Endothelial cell of umbilical vein (primary cell): ENCODE results near the gene HCN2. TPM values are rescaled to one million over a fixed set of nuclear protein-coding genes. Genes with fewer than 3 reads are reported as not detected.
"Not testable (repeated sequence)": the region's sequence is repeated elsewhere in the genome, so short reads cannot be mapped to it uniquely, and the experiment has no call there.

Experiments
- BruUV-seq: library from RNA; stranded (reverse); fragments of 400-500 nt; replicated peaks from 2 replicates; lab custom pipeline; 2021; lab: Mats Ljungman, UMichigan
- CTCF ChIA-PET: fragments of 300-600, 350-600 bp; sonication (Branson Sonifier 250); formaldehyde crosslinking; loops from one replicate; lab custom pipeline; 2021; ENCODE audit warnings: antibody characterized with exemption, inconsistent platforms; lab: Charles Lee
- POLR2A ChIA-PET: fragments of 300-600, 350-600 bp; sonication (Branson Sonifier 250); formaldehyde crosslinking; loops from one replicate; lab custom pipeline; 2021; ENCODE audit warnings: antibody characterized with exemption, inconsistent platforms; lab: Charles Lee
- DNase-seq: peaks from one replicate; pipeline ENCODE4 v3.0.0-alpha.2; 2011; ENCODE audit warnings: low read depth, low spot score
- FAIRE-seq: peaks from 2 replicates; lab custom pipeline; 2011; peaks lifted over from hg19 to GRCh38; lab: Jason Lieb, UNC
- H2AFZ ChIP-seq: 2 replicates; pipeline ENCODE4 v1.6.0; 2012; ENCODE audit warnings: low read depth, low read length, control low read depth, inconsistent platforms
- H3K27ac ChIP-seq: 2 replicates; pipeline ENCODE4 v1.5.1; 2011; ENCODE audit warnings: low read depth, mild to moderate bottlenecking, control low read depth, low read length, moderate library complexity; ENCODE audit not compliant: insufficient read depth
- H3K27me3 ChIP-seq, 2 experiments: 2 replicates each; pipeline versions ENCODE4 v1.6.0 to v1.6.1; 2011; ENCODE audit warnings: low read length in 2 of 2, mixed read lengths in 1 of 2; ENCODE audit not compliant: control insufficient read depth in 2 of 2, insufficient read depth in 2 of 2
- H3K36me3 ChIP-seq, 2 experiments: 2 replicates in 1 of 2; 3 replicates in 1 of 2; pipeline ENCODE4 v1.5.1; 2011; ENCODE audit warnings: low read length in 2 of 2, mild to moderate bottlenecking in 1 of 2, moderate library complexity in 1 of 2; ENCODE audit not compliant: control insufficient read depth in 2 of 2, insufficient read depth in 2 of 2; ENCODE audit errors: extremely low read depth in 1 of 2
- H3K4me1 ChIP-seq: 3 replicates; pipeline ENCODE4 v1.5.1; 2011; ENCODE audit warnings: mild to moderate bottlenecking, low read length; ENCODE audit not compliant: control insufficient read depth, insufficient read depth; ENCODE audit errors: extremely low read depth
- H3K4me2 ChIP-seq: 2 replicates; pipeline ENCODE4 v1.6.1; 2011; ENCODE audit warnings: low read length, control low read depth, mixed read lengths; ENCODE audit not compliant: insufficient read depth
- H3K4me3 ChIP-seq, 3 experiments: fragments of 200-600 bp in 1 of 3; sonication (generic), shearing (Covaris generic) in 1 of 3; replicated peaks in 1 of 3; 2 replicates each; pipeline ENCODE4 v1.5.1; 2011 to 2016; ENCODE audit warnings: control low read depth in 3 of 3, low read length in 3 of 3, mild to moderate bottlenecking in 2 of 3, inconsistent platforms in 1 of 3, low read depth in 1 of 3, moderate library complexity in 1 of 3; ENCODE audit not compliant: insufficient read depth in 1 of 3
- H3K79me2 ChIP-seq: 2 replicates; pipeline ENCODE4 v1.6.0; 2012; ENCODE audit warnings: low read length, inconsistent platforms; ENCODE audit not compliant: control insufficient read depth, insufficient read depth
- H3K9ac ChIP-seq: replicated peaks from 2 replicates; pipeline ENCODE3; 2011; ENCODE audit warnings: low read length, control low read depth; ENCODE audit not compliant: insufficient read depth; ENCODE audit errors: extremely low read depth
- H3K9me1 ChIP-seq: replicated peaks from 3 replicates; pipeline ENCODE4 v1.6.0; 2011; ENCODE audit warnings: mild to moderate bottlenecking, low read length; ENCODE audit not compliant: control insufficient read depth, insufficient read depth; ENCODE audit errors: extremely low read depth
- H3K9me3 ChIP-seq: replicated peaks from 2 replicates; pipeline ENCODE4 v1.5.1; 2012; ENCODE audit warnings: low read length, inconsistent platforms; ENCODE audit not compliant: control insufficient read depth, insufficient read depth
- H4K20me1 ChIP-seq: replicated peaks from 2 replicates; pipeline ENCODE3; 2011; ENCODE audit warnings: mild to moderate bottlenecking, low read length; ENCODE audit not compliant: control insufficient read depth, insufficient read depth; ENCODE audit errors: extremely low read depth
- EZH2 ChIP-seq: IDR thresholded peaks from 2 replicates; pipeline ENCODE4 v1.6.1; 2012; ENCODE audit warnings: borderline replicate concordance, low read depth, mild to moderate bottlenecking, moderate library complexity, low read length, inconsistent platforms; ENCODE audit not compliant: severe bottlenecking
- POLR2A ChIP-seq: IDR thresholded peaks from 2 replicates; pipeline ENCODE4 v1.6.1; 2012; ENCODE audit warnings: low read depth, mild to moderate bottlenecking, control low read depth, low read length
- dilution Hi-C: fragments of 300-500 bp; cut with MboI; formaldehyde crosslinking; loops from one replicate; pipeline ENCODE4 v1.15.0; 2019; ENCODE audit warnings: low sequenced_read_pairs; ENCODE audit not compliant: extremely low pct_ligation_motif_present
- intact Hi-C: fragments of 100-400 bp; cut with micrococcal nuclease; formaldehyde crosslinking; loops from one replicate; pipeline ENCODE4 v1.10.0; 2022
- polyA plus RNA-seq, 4 experiments: library from polyadenylated mRNA; depleted of rRNA in 3 of 4; stranded (reverse) in 3 of 4; unstranded in 1 of 4; fragments of >200 nt; gene quantifications; 2 replicates each; pipeline versions ENCODE4 v1.2.1 to v1.2.3, GENCODE V29; 2011 to 2012; ENCODE audit warnings: missing spikeins in 1 of 4
- total RNA-seq: library from RNA; stranded (reverse); gene quantifications from 2 replicates; pipeline ENCODE4 v1.2.3, GENCODE V29; 2021

Gene HCN2
- total and polyA plus RNA-seq, 2 donors (not counting 3 experiments of a cell fraction or from before 2014, with no cell fraction given): 0.18 to 0.53 TPM

DNA sequence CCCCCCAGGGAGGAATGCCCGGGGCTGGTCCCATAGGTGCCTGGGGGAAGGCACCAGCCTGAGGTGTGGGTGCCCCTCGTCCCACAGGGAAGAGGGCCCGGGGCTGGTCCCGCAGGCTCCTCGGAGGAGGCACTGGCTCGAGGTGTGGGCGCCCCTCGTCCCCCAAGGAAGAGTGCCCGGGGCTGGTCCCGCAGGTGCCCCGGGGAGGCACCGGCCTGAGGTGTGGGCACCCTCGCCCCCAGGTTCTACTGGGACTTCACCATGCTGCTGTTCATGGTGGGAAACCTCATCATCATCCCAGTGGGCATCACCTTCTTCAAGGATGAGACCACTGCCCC is 13.6 kb downstream of the HCN2 start:
- H3K36me3 ChIP-seq, DNase-seq, H3K9ac ChIP-seq, H3K9me3 ChIP-seq, H3K4me1 ChIP-seq, dilution Hi-C loops, H3K27me3 ChIP-seq, FAIRE-seq, H3K4me2 ChIP-seq, BruUV-seq, POLR2A ChIA-PET, H2AFZ ChIP-seq, H3K4me3 ChIP-seq, H3K79me2 ChIP-seq, H4K20me1 ChIP-seq, H3K9me1 ChIP-seq, intact Hi-C loops, CTCF ChIA-PET, H3K27ac ChIP-seq: not testable (repeated sequence)

DNA sequence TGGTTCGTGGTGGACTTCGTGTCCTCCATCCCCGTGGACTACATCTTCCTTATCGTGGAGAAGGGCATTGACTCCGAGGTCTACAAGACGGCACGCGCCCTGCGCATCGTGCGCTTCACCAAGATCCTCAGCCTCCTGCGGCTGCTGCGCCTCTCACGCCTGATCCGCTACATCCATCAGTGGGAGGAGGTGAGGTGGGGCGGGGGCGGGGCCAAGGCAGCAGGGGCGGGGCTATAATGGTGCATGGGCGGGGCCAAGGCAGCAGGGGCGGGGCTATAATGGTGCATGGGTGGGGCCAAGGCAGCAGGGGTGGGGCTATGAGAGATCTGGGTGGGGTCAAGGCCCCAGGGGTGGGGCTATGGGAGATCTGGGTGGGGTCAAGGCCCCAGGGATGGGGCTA is 14.1 kb downstream of the HCN2 start:
- H3K36me3 ChIP-seq, DNase-seq, H2AFZ ChIP-seq, H4K20me1 ChIP-seq, POLR2A ChIA-PET, CTCF ChIA-PET, H3K4me2 ChIP-seq, H3K9me1 ChIP-seq, intact Hi-C loops, BruUV-seq, H3K4me1 ChIP-seq, H3K27me3 ChIP-seq, dilution Hi-C loops, H3K9ac ChIP-seq, H3K79me2 ChIP-seq, H3K9me3 ChIP-seq, H3K4me3 ChIP-seq, FAIRE-seq, H3K27ac ChIP-seq: not testable (repeated sequence)

DNA sequence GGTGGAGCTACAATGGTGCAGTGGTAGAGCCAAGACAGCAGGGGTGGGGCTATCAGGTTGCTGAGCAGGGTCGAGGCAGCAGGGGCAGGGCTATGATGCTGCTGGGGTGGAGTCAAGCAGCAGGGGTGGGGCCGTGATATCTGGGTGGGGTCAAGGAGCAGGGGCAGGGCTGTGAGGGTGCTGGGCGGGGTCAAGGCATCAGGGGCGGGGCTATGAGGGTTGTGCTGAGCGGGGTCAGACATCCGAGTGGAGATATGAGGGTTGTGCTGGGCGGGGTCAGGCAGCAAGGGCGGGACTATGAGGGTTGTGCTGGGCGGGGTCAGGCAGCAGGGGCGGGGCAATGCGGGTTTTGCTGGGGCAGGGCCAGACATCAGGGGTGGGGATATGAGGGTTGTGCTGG is 14.7 kb downstream of the HCN2 start:
- peaks cover 3% of the 10 kb centered on the region for H3K4me1 ChIP-seq
- H3K9ac ChIP-seq: no peak overlapping the region
- dilution Hi-C loops (no loop called here), intact Hi-C loops (no loop called here)
- H3K36me3 ChIP-seq: no peaks in the 10 kb centered on the region
- TF ChIP-seq POLR2A: no peak
- no peak for TF ChIP-seq EZH2
- FAIRE-seq (no peak), DNase-seq (no peak)
- no peaks in the 10 kb centered on the region for H3K27me3 ChIP-seq
- no peak overlapping the region for H2AFZ ChIP-seq
- H3K4me3 ChIP-seq: no peak overlapping the region
- H3K27ac ChIP-seq: no peak overlapping the region
- no peaks in the 10 kb centered on the region for H3K9me1 ChIP-seq
- BruUV-seq: no TSS peak
- H3K79me2 ChIP-seq: no peaks in the 10 kb centered on the region
- CTCF ChIA-PET: interaction anchor here (0.6 kb wide), 1 partner anchor 22 kb away, joined by 4 read pairs; no protein-coding TSS in a partner anchor
- no peak overlapping the region for H3K4me2 ChIP-seq
- no peaks in the 10 kb centered on the region for H4K20me1 ChIP-seq
- POLR2A ChIA-PET: no interaction called here
- no peaks in the 10 kb centered on the region for H3K9me3 ChIP-seq

DNA sequence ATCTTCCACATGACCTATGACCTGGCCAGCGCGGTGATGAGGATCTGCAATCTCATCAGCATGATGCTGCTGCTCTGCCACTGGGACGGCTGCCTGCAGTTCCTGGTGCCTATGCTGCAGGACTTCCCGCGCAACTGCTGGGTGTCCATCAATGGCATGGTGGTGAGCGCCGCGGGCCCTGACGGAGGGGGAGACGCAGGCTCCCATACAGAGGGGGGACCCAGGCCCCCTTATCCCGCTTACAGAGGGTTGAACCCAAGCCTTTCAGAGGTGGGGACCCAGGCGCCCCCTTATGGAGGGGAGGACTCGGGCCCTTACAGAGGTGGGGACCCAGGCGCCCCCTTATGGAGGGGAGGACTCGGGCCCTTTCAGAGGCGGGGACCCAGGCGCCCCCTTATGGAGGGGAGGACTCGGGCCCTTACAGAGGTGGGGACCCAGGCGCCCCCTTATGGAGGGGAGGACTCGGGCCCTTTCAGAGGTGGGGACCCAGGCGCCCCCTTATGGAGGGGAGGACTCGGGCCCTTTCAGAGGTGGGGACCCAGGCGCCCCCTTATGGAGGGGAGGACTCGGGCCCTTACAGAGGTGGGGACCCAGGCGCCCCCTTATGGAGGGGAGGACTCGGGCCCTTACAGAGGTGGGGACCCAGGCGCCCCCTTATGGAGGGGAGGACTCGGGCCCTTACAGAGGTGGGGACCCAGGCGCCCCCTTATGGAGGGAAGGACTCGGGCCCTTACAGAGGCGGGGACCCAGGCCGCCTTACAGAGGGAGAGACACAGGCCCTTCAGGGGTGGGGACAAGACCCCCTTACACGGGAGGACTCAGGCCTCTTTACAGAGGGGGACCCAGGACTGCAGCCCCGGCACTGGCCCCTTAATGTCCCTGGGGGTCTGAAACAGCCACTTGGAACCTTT is 15.6 kb downstream of the HCN2 start:
- H3K9me3 ChIP-seq, H3K79me2 ChIP-seq, H3K27me3 ChIP-seq, dilution Hi-C loops, H3K4me2 ChIP-seq, H2AFZ ChIP-seq, DNase-seq, H3K27ac ChIP-seq, H3K36me3 ChIP-seq, H3K4me1 ChIP-seq, BruUV-seq, H3K9ac ChIP-seq, intact Hi-C loops, H3K9me1 ChIP-seq, H3K4me3 ChIP-seq, POLR2A ChIA-PET, FAIRE-seq, H4K20me1 ChIP-seq: not testable (repeated sequence)
- CTCF ChIA-PET: interaction anchor here (0.6 to 1.2 kb wide), 2 partner anchors 23 to 28 kb away, joined by 4 read pairs; partner anchors contain the start of gene POLRMT
